HepG2 (cell line): ENCODE results near the gene NTSR2. TPM values are rescaled to one million over a fixed set of nuclear protein-coding genes. Genes with fewer than 3 reads are reported as not detected.
A peak's percentile ranks its signal among the peaks of the same experiment; 100 is the strongest.

Experiments
- ATAC-seq: fragments of 200-7000 bp; cut with Tn5 transposase; 3 replicates; pipeline ENCODE4 v1.9.1; 2020; ENCODE audit warnings: mild to moderate bottlenecking, moderate library complexity
- BruUV-seq: library from RNA; stranded (reverse); fragments of 400-500 nt; replicated peaks from 2 replicates; lab custom pipeline; 2021; lab: Mats Ljungman, UMichigan
- CTCF ChIA-PET: fragments of 300-600 bp; formaldehyde crosslinking; extraction: SDS; loops from one replicate; lab custom pipeline; 2021; ENCODE audit warnings: low total read pairs, inconsistent platforms, low intra/inter-chr PET ratio; lab: Yijun Ruan, JAX
- POLR2A ChIA-PET: fragments of 350-600 bp; sonication (Branson Sonifier 250); formaldehyde crosslinking; loops from one replicate; lab custom pipeline; 2020; ENCODE audit warnings: antibody characterized with exemption, inconsistent platforms; lab: Yijun Ruan, JAX
- DNase-seq: peaks from one replicate; pipeline ENCODE4 v3.0.0-alpha.2; 2015; ENCODE audit warnings: low spot score
- FAIRE-seq: peaks from 3 replicates; lab custom pipeline; 2011; peaks lifted over from hg19 to GRCh38; lab: Jason Lieb, UNC
- H2AFZ ChIP-seq: one replicate; pipeline ENCODE4 v1.6.1; 2011; ENCODE audit warnings: low read length, inconsistent platforms
- H3K27ac ChIP-seq: fragments of 300-600 bp; 3 replicates; pipeline ENCODE4 v1.8.0; 2011; ENCODE audit warnings: mixed run types, mild to moderate bottlenecking, mixed read lengths, low read length, inconsistent platforms; ENCODE audit not compliant: insufficient read depth; ENCODE audit errors: extremely low read length
- H3K27me3 ChIP-seq, 2 experiments: fragments of 200-600 bp in 1 of 2; 2 replicates in 1 of 2; 3 replicates in 1 of 2; pipeline versions ENCODE4 v1.6.0 to v1.8.0; 2011; ENCODE audit warnings: low read length in 2 of 2, mild to moderate bottlenecking in 2 of 2, moderate library complexity in 2 of 2, inconsistent platforms in 1 of 2; ENCODE audit not compliant: insufficient read depth in 2 of 2, control insufficient read depth in 1 of 2
- H3K36me3 ChIP-seq, 2 experiments: fragments of 200-600 bp in 1 of 2; replicated peaks in 1 of 2; 2 replicates in 1 of 2; 3 replicates in 1 of 2; pipeline versions ENCODE4 v1.5.1 to v1.8.0; 2011; ENCODE audit warnings: low read length in 2 of 2, inconsistent platforms in 1 of 2; ENCODE audit not compliant: insufficient read depth in 2 of 2, control insufficient read depth in 1 of 2
- H3K4me1 ChIP-seq: 2 replicates; pipeline ENCODE4 v1.5.1; 2012; ENCODE audit warnings: low read length, inconsistent platforms; ENCODE audit not compliant: insufficient read depth
- H3K4me2 ChIP-seq: 2 replicates; pipeline ENCODE4 v1.6.0; 2011; ENCODE audit warnings: low read depth, low read length, inconsistent platforms
- H3K4me3 ChIP-seq, 3 experiments: fragments of 200-600 bp in 1 of 3; sonication (generic), shearing (Covaris generic) in 1 of 3; replicated peaks in 1 of 3; 2 replicates each; pipeline ENCODE4 v1.5.1; 2011 to 2016; ENCODE audit warnings: low read length in 3 of 3, inconsistent platforms in 2 of 3, low read depth in 2 of 3, mild to moderate bottlenecking in 2 of 3, control low read depth in 1 of 3, mixed read lengths in 1 of 3; ENCODE audit not compliant: insufficient read depth in 1 of 3
- H3K79me2 ChIP-seq: one replicate; pipeline ENCODE4 v1.6.1; 2011; ENCODE audit warnings: low read length, inconsistent platforms; ENCODE audit not compliant: insufficient read depth
- H3K9ac ChIP-seq: 2 replicates; pipeline ENCODE4 v1.6.0; 2011; ENCODE audit warnings: mild to moderate bottlenecking, low read depth, low read length, inconsistent platforms; ENCODE audit not compliant: insufficient read depth
- H3K9me3 ChIP-seq: 2 replicates; pipeline ENCODE4 v1.5.1; 2012; ENCODE audit warnings: mild to moderate bottlenecking, low read length
- H4K20me1 ChIP-seq: 2 replicates; pipeline ENCODE4 v1.6.0; 2011; ENCODE audit warnings: inconsistent platforms, mild to moderate bottlenecking, low read length, moderate library complexity; ENCODE audit not compliant: insufficient read depth
- FOXM1 ChIP-seq: sonication (generic); formaldehyde crosslinking; IDR thresholded peaks from 2 replicates; pipeline ENCODE4 v1.5.0; 2020; ENCODE audit warnings: missing genetic modification reagents
- GABPB1 ChIP-seq: IDR thresholded peaks from 2 replicates; pipeline ENCODE4 v1.6.1; 2016; ENCODE audit warnings: mild to moderate bottlenecking, missing genetic modification reagents, moderate library complexity, missing compliant biosample characterization
- GATAD2A ChIP-seq: IDR thresholded peaks from 2 replicates; pipeline ENCODE4 v1.6.1; 2016
- HNRNPK ChIP-seq: fragments of 200-400 bp; formaldehyde crosslinking; IDR thresholded peaks from 2 replicates; pipeline ENCODE4 v1.6.1; 2018; ENCODE audit warnings: low read length, low read depth, moderate library complexity, mild to moderate bottlenecking; ENCODE audit not compliant: poor library complexity, severe bottlenecking
- KDM6A ChIP-seq: IDR thresholded peaks from 2 replicates; pipeline ENCODE4 v1.6.1; 2016; ENCODE audit warnings: low read depth
- ZKSCAN8 ChIP-seq: IDR thresholded peaks from 2 replicates; pipeline ENCODE4 v1.6.1; 2016; ENCODE audit warnings: borderline replicate concordance, missing genetic modification reagents, missing compliant biosample characterization
- ZNF230 ChIP-seq: sonication (generic); formaldehyde crosslinking; IDR thresholded peaks from 2 replicates; pipeline ENCODE4 v1.4.0; 2020; ENCODE audit warnings: mild to moderate bottlenecking, missing genetic modification reagents
- ZNF331 ChIP-seq: sonication (generic); formaldehyde crosslinking; IDR thresholded peaks from 2 replicates; pipeline ENCODE4 v1.4.0; 2020; ENCODE audit warnings: missing genetic modification reagents
- ZNF468 ChIP-seq: sonication (generic); formaldehyde crosslinking; IDR thresholded peaks from 2 replicates; pipeline ENCODE4 v1.8.0; 2022; ENCODE audit warnings: mild to moderate bottlenecking, moderate library complexity, missing genetic modification reagents
- ZNF737 ChIP-seq: sonication (generic); formaldehyde crosslinking; IDR thresholded peaks from 2 replicates; pipeline ENCODE4 v1.5.0; 2020; ENCODE audit warnings: missing genetic modification reagents, mild to moderate bottlenecking, borderline replicate concordance
- WGBS: methylation state at CpG from one replicate; pipeline ENCODE4 v1.1.6; 2017; ENCODE audit warnings: low lambda C conversion rate; 5-methylcytosine and 5-hydroxymethylcytosine counted together
- in situ Hi-C: cut with HindIII; loops from 2 replicates; pipeline ENCODE4 v1.10.0; 2017; ENCODE audit warnings: low pct_unique_long_range_greater_than_20kb; ENCODE audit not compliant: extremely low pct_ligation_motif_present
- intact Hi-C: fragments of 100-400 bp; cut with micrococcal nuclease; formaldehyde crosslinking; loops from one replicate; pipeline ENCODE4 v1.10.0; 2022; ENCODE audit not compliant: unreplicated experiment
- polyA plus RNA-seq, 8 experiments: library from polyadenylated mRNA; depleted of rRNA in 3 of 8; stranded (reverse) in 7 of 8; unstranded in 1 of 8; fragments of >200 nt; fragmentation: Illumina TruSeq in 4 of 8; extraction: Trizol in 4 of 8; gene quantifications; 2 replicates each; pipeline versions ENCODE4 v1.2.1 to v1.2.3, GENCODE V29; 2011 to 2016; ENCODE audit warnings: low read depth in 4 of 8, missing spikeins in 1 of 8, mixed read lengths in 1 of 8; ENCODE audit not compliant: insufficient read depth in 1 of 8
- total RNA-seq, 5 experiments: library from RNA; depleted of rRNA; stranded (reverse); fragments of >200 nt; fragmentation: Illumina TruSeq; extraction: Trizol; gene quantifications; 2 replicates each; pipeline ENCODE4 v1.2.3, GENCODE V29; 2016; ENCODE audit warnings: low read depth in 1 of 5
- TF ChIP-seq, protein P1 (sequence below): sonication (generic); formaldehyde crosslinking; conservative IDR thresholded peaks from 2 replicates; pipeline ENCODE4 v1.8.0; 2022; ENCODE audit warnings: low read depth, missing genetic modification reagents
- TF ChIP-seq, protein P2 (sequence below): sonication (generic); formaldehyde crosslinking; IDR thresholded peaks from 2 replicates; pipeline ENCODE4 v1.4.0; 2020; ENCODE audit warnings: missing genetic modification reagents; ENCODE audit errors: not compliant biosample characterization
- TF ChIP-seq, protein P3 (sequence below): sonication (generic); formaldehyde crosslinking; IDR thresholded peaks from 2 replicates; pipeline ENCODE4 v1.5.0; 2020; ENCODE audit warnings: missing genetic modification reagents

Gene NTSR2
- total and polyA plus RNA-seq, 2 of the 13 experiments (the other 11 are each of a cell fraction or from before 2014, with no cell fraction given) = not detected

DNA sequence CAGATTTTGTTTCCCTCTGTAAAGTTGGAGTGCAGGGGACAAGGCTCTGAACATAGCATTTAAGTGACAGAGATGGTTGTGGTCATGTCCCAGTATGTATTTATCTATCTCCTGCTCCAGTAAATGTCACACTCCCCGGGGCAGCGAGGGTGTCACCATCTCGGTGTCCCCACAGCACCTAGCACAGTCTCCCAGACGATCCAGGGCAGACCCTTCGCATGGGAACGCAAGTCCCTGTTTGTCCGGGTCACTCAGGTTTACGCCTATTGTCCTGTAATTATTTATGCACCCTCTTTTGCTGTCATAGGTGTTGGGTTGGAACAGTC, 12.6 kb upstream of the NTSR2 start:
- CTCF ChIA-PET = interaction anchor here (0.6 to 2.1 kb wide), 3 partner anchors 40 to 550 kb away, joined by 3 to 12 read pairs (median 5); a partner anchor contains a TSS
- no peaks in the 10 kb centered on the region for H3K9me3 ChIP-seq
- TF ChIP-seq KDM6A (CRISPR knock-in tag) (no peak), GABPB1 (no peak), ZNF230 (0 out of 2 replicates have a peak, but pooled peaks have one; percentile 13), ZNF468 (CRISPR knock-in tag) (no peak), ZNF737 (CRISPR knock-in tag) (no peak), HNRNPK (no peak), GATAD2A (CRISPR knock-in tag) (no peak), ZKSCAN8 (CRISPR knock-in tag) (no peak), ZNF331 (no peak), FOXM1 (CRISPR knock-in tag) (no peak)
- TF ChIP-seq, protein P1, sequence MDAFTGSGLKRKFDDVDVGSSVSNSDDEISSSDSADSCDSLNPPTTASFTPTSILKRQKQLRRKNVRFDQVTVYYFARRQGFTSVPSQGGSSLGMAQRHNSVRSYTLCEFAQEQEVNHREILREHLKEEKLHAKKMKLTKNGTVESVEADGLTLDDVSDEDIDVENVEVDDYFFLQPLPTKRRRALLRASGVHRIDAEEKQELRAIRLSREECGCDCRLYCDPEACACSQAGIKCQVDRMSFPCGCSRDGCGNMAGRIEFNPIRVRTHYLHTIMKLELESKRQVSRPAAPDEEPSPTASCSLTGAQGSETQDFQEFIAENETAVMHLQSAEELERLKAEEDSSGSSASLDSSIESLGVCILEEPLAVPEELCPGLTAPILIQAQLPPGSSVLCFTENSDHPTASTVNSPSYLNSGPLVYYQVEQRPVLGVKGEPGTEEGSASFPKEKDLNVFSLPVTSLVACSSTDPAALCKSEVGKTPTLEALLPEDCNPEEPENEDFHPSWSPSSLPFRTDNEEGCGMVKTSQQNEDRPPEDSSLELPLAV = no peak
- TF ChIP-seq, protein P2, sequence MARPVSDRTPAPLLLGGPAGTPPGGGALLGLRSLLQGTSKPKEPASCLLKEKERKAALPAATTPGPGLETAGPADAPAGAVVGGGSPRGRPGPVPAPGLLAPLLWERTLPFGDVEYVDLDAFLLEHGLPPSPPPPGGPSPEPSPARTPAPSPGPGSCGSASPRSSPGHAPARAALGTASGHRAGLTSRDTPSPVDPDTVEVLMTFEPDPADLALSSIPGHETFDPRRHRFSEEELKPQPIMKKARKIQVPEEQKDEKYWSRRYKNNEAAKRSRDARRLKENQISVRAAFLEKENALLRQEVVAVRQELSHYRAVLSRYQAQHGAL (CRISPR knock-in tag) = no peak
- TF ChIP-seq, protein P3, sequence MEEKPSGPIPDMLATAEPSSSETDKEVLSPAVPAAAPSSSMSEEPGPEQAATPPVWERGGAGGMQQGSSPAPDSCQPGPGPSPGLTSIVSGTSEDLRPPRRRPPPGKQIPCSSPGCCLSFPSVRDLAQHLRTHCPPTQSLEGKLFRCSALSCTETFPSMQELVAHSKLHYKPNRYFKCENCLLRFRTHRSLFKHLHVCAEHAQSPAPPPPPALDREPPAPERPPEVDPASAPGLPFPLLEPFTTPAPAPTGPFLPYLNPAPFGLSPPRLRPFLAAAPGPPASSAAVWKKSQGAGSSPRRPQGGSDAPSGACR (CRISPR knock-in tag) = 0 out of 2 replicates have a peak, but pooled peaks have one; percentile 12
- TF ChIP-seq, all 625 proteins: peak for 2
- intact Hi-C loops (loop anchor here (1.0 to 10.0 kb wide), 3 partner anchors 39 to 260 kb away; no protein-coding TSS in a partner anchor), in situ Hi-C loops (no loop called here)
- peaks cover 3 to 58% of the 10 kb centered on the region in 2 experiments; a peak in 4 of 5 replicates for H3K27me3 ChIP-seq
- H3K79me2 ChIP-seq = no peaks in the 10 kb centered on the region
- no peaks in the 10 kb centered on the region for H4K20me1 ChIP-seq
- H3K27ac ChIP-seq = no peak overlapping the region
- POLR2A ChIA-PET = no interaction called here
- peaks cover 33% of the 10 kb centered on the region for H3K4me1 ChIP-seq
- ATAC-seq (no peak), DNase-seq (no peak), FAIRE-seq (no peak)
- H3K4me3 ChIP-seq = no peak overlapping the region; a peak in 1 of 6 replicates
- H3K9ac ChIP-seq = no peak overlapping the region
- no peaks in the 10 kb centered on the region for H3K36me3 ChIP-seq
- WGBS = 67% methylated on average over 8 of the region's 8 CpGs
- BruUV-seq = no TSS peak
- peak overlapping the region; percentile 87; the same call in 1 of the 2 replicates for H3K4me2 ChIP-seq
- no peak overlapping the region for H2AFZ ChIP-seq
